ENCODE results near the gene SATL1.

SATL1 gene

DNA sequence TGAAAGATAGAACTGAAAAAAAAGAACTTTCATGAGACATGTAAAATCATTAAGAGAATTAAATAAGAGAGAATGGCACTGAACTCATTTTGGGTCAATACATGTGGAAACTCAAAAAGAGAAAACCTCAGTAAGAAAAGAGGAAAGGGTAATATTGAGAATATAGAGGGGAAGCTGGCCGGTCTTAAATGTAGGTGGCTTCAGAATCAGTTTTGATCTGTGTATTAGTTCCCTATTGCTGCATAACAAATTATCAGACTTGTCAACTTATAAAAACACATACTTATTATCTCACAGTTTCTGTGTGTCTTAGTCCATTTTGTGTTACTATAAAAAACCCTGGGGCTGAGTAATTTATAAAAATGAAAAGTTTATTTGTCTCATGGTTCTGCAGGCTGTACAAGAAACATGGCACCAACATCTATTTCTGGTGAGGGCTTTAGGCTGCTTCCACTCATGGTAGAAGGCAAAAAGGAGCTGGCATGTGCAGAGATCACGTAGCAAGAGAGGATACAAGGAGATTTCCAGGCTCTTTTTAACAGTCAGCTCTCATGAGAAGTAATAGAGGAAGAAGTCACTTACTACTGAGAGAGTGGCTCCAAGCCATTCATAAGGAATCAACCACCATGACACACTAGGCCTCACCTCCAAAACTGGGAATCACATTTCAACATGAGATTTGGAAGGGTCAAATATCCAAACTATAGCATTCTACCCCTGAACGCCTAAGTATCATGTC, 29.6 kb downstream of the SATL1 start:
- Histone ChIP-seq H2AK5ac (ENCODE audit: low read length) (no peak overlapping the region), H3K14ac (ENCODE audit: low read length) (no peak overlapping the region), H3K9ac (ENCODE audit: low read length) (no peak overlapping the region), H3K27ac (ENCODE audit: low read depth, low read length) (no peak overlapping the region), H3K27me3 (ENCODE audit: insufficient read depth, low read length) (no peaks in the 10 kb centered on the region), H3K4me1 (ENCODE audit: control insufficient read depth in 1 of 2, insufficient read depth in 2 of 2, low read length in 2 of 2) (no peaks in the 10 kb centered on the region), H3K79me1 (ENCODE audit: low read length) (no peaks in the 10 kb centered on the region), H3K4me2 (ENCODE audit: low read length) (no peak overlapping the region), H2BK5ac (ENCODE audit: low read depth, low read length, poor library complexity) (no peak overlapping the region), H3K4me3 (ENCODE audit: low read depth, low read length) (no peak overlapping the region), H3K79me2 (ENCODE audit: control insufficient read depth, insufficient read depth, low read length, poor library complexity) (no peaks in the 10 kb centered on the region), H4K8ac (ENCODE audit: low read depth, low read length) (no peak overlapping the region), H4K91ac (ENCODE audit: low read depth, low read length) (no peak overlapping the region), H3K36me3 (ENCODE audit: control insufficient read depth in 1 of 2, insufficient read depth in 2 of 2, low read length in 2 of 2) (no peaks in the 10 kb centered on the region), H2BK120ac (ENCODE audit: insufficient read depth, low read length, poor library complexity) (no peak overlapping the region), H4K12ac (ENCODE audit: low read depth, low read length) (no peak overlapping the region), H2AFZ (ENCODE audit: insufficient read depth, low read length, poor library complexity) (no peak overlapping the region), H3K23ac (ENCODE audit: low read length) (no peak overlapping the region), H3K4ac (ENCODE audit: low read depth, low read length) (no peak overlapping the region), H2BK12ac (ENCODE audit: low read length) (no peak overlapping the region), H3K18ac (ENCODE audit: low read length) (no peak overlapping the region), H3K9me3 (ENCODE audit: insufficient read depth, low read depth, low read length) (no peaks in the 10 kb centered on the region)
- WGBS (ENCODE audit: extremely low coverage, insufficient coverage, insufficient read length), result no CpG with 5 or more reads among the region's 3 CpGs
- no peak for DNase-seq

DNA sequence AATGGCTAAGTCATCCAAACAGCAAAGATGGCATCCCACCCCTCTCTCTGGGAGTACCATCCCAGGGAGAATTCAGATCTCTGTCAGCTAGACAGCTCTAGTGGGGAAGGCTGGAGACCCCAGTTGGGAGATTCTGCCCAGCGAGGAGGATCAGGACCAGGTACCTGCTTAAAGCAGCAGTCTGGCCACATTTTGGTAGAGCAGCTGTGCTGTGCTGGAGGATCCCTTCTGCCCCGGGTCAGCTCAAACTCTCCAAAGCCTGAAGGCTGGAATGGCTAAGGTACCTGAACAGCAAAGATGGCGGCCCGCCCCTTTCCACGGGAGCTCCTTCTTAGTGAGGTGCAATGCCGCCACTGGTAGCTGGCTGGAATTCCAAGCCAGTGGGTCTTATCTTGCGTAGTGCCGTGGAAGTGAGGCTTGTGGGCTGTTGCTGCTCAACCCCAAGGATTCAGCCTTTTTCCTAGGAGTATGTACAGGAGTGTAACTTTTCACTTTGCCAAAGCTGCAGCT, 40.1 kb downstream of the SATL1 start:
- Histone ChIP-seq H2AK5ac (ENCODE audit: low read length) (no peak overlapping the region), H3K27ac (ENCODE audit: low read depth, low read length) (no peak overlapping the region), H3K36me3 (ENCODE audit: control insufficient read depth in 1 of 2, insufficient read depth in 2 of 2, low read length in 2 of 2) (no peaks in the 10 kb centered on the region), H3K79me2 (ENCODE audit: control insufficient read depth, insufficient read depth, low read length, poor library complexity) (no peaks in the 10 kb centered on the region), H2AFZ (ENCODE audit: insufficient read depth, low read length, poor library complexity) (no peak overlapping the region), H4K8ac (ENCODE audit: low read depth, low read length) (no peak overlapping the region), H3K4ac (ENCODE audit: low read depth, low read length) (no peak overlapping the region), H3K27me3 (ENCODE audit: insufficient read depth, low read length) (no peaks in the 10 kb centered on the region), H2BK5ac (ENCODE audit: low read depth, low read length, poor library complexity) (no peak overlapping the region), H3K4me3 (ENCODE audit: low read depth, low read length) (no peak overlapping the region), H3K18ac (ENCODE audit: low read length) (no peak overlapping the region), H4K12ac (ENCODE audit: low read depth, low read length) (no peak overlapping the region), H3K23ac (ENCODE audit: low read length) (no peak overlapping the region), H2BK120ac (ENCODE audit: insufficient read depth, low read length, poor library complexity) (no peak overlapping the region), H3K4me2 (ENCODE audit: low read length) (no peak overlapping the region), H3K4me1 (ENCODE audit: control insufficient read depth in 1 of 2, insufficient read depth in 2 of 2, low read length in 2 of 2) (no peaks in the 10 kb centered on the region), H4K91ac (ENCODE audit: low read depth, low read length) (no peak overlapping the region), H3K79me1 (ENCODE audit: low read length) (no peaks in the 10 kb centered on the region), H2BK12ac (ENCODE audit: low read length) (no peak overlapping the region), H3K14ac (ENCODE audit: low read length) (no peak overlapping the region), H3K9me3 (ENCODE audit: insufficient read depth, low read depth, low read length) (no peaks in the 10 kb centered on the region), H3K9ac (ENCODE audit: low read length) (no peak overlapping the region)
- DNase-seq, result no peak
- no CpG with 5 or more reads among the region's 8 CpGs for WGBS (ENCODE audit: extremely low coverage, insufficient coverage, insufficient read length)

DNA sequence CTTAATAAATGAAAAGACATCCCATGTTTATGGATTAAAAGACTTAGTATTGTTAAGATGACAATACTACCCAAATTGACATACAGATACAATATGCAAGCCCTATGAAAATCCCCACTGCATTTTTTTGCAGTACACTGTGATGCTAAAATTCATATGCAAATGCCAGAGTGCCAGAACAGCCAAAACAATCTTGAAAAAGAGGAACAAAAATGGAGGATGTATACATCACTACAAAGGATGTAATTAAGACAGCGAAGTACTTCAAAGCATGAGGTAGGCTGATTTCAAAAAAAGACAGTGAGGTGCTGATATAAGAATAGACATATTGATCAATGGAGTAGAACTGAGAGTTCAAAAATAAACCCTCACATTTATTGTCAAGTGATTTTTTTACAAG, 47.3 kb downstream of the SATL1 start:
- H3K79me1 ChIP-seq (ENCODE audit: low read length), result no peaks in the 10 kb centered on the region
- no peaks in the 10 kb centered on the region for H3K79me2 ChIP-seq (ENCODE audit: control insufficient read depth, insufficient read depth, low read length, poor library complexity)
- no peak overlapping the region for H2AFZ ChIP-seq (ENCODE audit: insufficient read depth, low read length, poor library complexity)
- WGBS (ENCODE audit: extremely low coverage, insufficient coverage, insufficient read length), result no CpG with 5 or more reads among the region's 1 CpG
- no peak overlapping the region for H3K4me3 ChIP-seq (ENCODE audit: low read depth, low read length)
- no peak overlapping the region for H2BK12ac ChIP-seq (ENCODE audit: low read length)
- H3K4ac ChIP-seq (ENCODE audit: low read depth, low read length), result no peak overlapping the region
- no peak overlapping the region for H3K23ac ChIP-seq (ENCODE audit: low read length)
- no peak for DNase-seq
- no peak overlapping the region for H4K12ac ChIP-seq (ENCODE audit: low read depth, low read length)
- H3K4me2 ChIP-seq (ENCODE audit: low read length), result no peak overlapping the region
- H3K4me1 ChIP-seq (ENCODE audit: control insufficient read depth in 1 of 2, insufficient read depth in 2 of 2, low read length in 2 of 2), result no peaks in the 10 kb centered on the region
- H3K27ac ChIP-seq (ENCODE audit: low read depth, low read length), result no peak overlapping the region
- no peak overlapping the region for H2AK5ac ChIP-seq (ENCODE audit: low read length)
- H3K9me3 ChIP-seq (ENCODE audit: insufficient read depth, low read depth, low read length), result no peaks in the 10 kb centered on the region
- H2BK5ac ChIP-seq (ENCODE audit: low read depth, low read length, poor library complexity), result no peak overlapping the region
- H3K9ac ChIP-seq (ENCODE audit: low read length), result no peak overlapping the region
- no peaks in the 10 kb centered on the region for H3K27me3 ChIP-seq (ENCODE audit: insufficient read depth, low read length)
- H4K8ac ChIP-seq (ENCODE audit: low read depth, low read length), result no peak overlapping the region
- H3K36me3 ChIP-seq (ENCODE audit: control insufficient read depth in 1 of 2, insufficient read depth in 2 of 2, low read length in 2 of 2), result no peaks in the 10 kb centered on the region
- no peak overlapping the region for H3K14ac ChIP-seq (ENCODE audit: low read length)
- H3K18ac ChIP-seq (ENCODE audit: low read length), result no peak overlapping the region
- H2BK120ac ChIP-seq (ENCODE audit: insufficient read depth, low read length, poor library complexity), result no peak overlapping the region
- no peak overlapping the region for H4K91ac ChIP-seq (ENCODE audit: low read depth, low read length)

DNA sequence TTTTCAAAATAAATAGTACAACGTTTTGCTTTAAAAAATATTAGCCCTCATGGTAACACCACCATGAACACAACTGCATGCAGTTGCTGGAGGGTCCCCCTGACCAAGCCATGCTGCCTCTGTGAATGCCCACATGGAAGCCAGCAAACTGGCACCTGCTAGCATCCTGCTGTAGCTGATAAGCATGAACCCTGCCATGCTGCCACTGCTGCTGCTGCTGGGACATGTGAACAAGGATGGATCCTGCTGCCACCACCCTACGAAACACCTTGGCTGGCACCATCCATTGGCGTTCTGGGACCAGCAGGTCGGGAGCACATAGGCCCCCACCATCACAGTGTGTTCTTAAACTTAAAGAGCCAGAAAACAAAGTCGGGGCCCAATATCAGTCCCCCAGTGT, 83.9 kb downstream of the SATL1 start:
- no peak overlapping the region for H3K27ac ChIP-seq (ENCODE audit: low read depth, low read length)

More for the DNA sequence above, 83.9 kb downstream of the SATL1 start:
- H3K23ac ChIP-seq (ENCODE audit: low read length), result no peak overlapping the region
- H2BK5ac ChIP-seq (ENCODE audit: low read depth, low read length, poor library complexity), result no peak overlapping the region
- no peak overlapping the region for H2BK12ac ChIP-seq (ENCODE audit: low read length)
- no peaks in the 10 kb centered on the region for H3K79me2 ChIP-seq (ENCODE audit: control insufficient read depth, insufficient read depth, low read length, poor library complexity)
- H2BK120ac ChIP-seq (ENCODE audit: insufficient read depth, low read length, poor library complexity), result no peak overlapping the region
- H4K8ac ChIP-seq (ENCODE audit: low read depth, low read length), result no peak overlapping the region
- H3K18ac ChIP-seq (ENCODE audit: low read length), result no peak overlapping the region
- H4K12ac ChIP-seq (ENCODE audit: low read depth, low read length), result no peak overlapping the region
- no peaks in the 10 kb centered on the region for H3K36me3 ChIP-seq (ENCODE audit: control insufficient read depth in 1 of 2, insufficient read depth in 2 of 2, low read length in 2 of 2)
- no peak overlapping the region for H3K4me2 ChIP-seq (ENCODE audit: low read length)
- no peak overlapping the region for H3K14ac ChIP-seq (ENCODE audit: low read length)
- no peak overlapping the region for H2AK5ac ChIP-seq (ENCODE audit: low read length)
- no peak overlapping the region for H2AFZ ChIP-seq (ENCODE audit: insufficient read depth, low read length, poor library complexity)
- no CpG with 5 or more reads among the region's 5 CpGs for whole genome bisulfite sequencing (ENCODE audit: extremely low coverage, insufficient coverage, insufficient read length)
- H3K79me1 ChIP-seq (ENCODE audit: low read length), result no peaks in the 10 kb centered on the region
- DNase-seq, result no peak
- no peaks in the 10 kb centered on the region for H3K4me1 ChIP-seq (ENCODE audit: control insufficient read depth in 1 of 2, insufficient read depth in 2 of 2, low read length in 2 of 2)
- H3K9ac ChIP-seq (ENCODE audit: low read length), result no peak overlapping the region
- H3K27me3 ChIP-seq (ENCODE audit: insufficient read depth, low read length), result no peaks in the 10 kb centered on the region
- H3K4ac ChIP-seq (ENCODE audit: low read depth, low read length), result no peak overlapping the region
- no peak overlapping the region for H3K4me3 ChIP-seq (ENCODE audit: low read depth, low read length)
- H4K91ac ChIP-seq (ENCODE audit: low read depth, low read length), result no peak overlapping the region
- H3K9me3 ChIP-seq (ENCODE audit: insufficient read depth, low read depth, low read length), result no peaks in the 10 kb centered on the region
